Transverse colon (tissue), 4 donors: ENCODE measurements around the gene CNN1. TPM values are rescaled to one million over a fixed set of nuclear protein-coding genes. Genes with fewer than 3 reads are reported as not detected.
"Not testable (repeated sequence)": the region's sequence is repeated elsewhere in the genome, so short reads cannot be mapped to it uniquely, and the experiment has no call there.

Experiments
- DNase-seq: peaks from one replicate; pipeline ENCODE4 v3.0.0-alpha.2; 2019
- H3K27ac ChIP-seq, 4 donors: fragments of 200-600 bp; sonication (generic); 2 replicates each; pipeline ENCODE4 v1.5.1; 2016 to 2018; ENCODE audit warnings: inconsistent platforms in 4 of 4
- H3K27me3 ChIP-seq: fragments of 200-600 bp; sonication (generic); 2 replicates; pipeline ENCODE4 v1.5.1; 2017; ENCODE audit warnings: inconsistent platforms
- H3K36me3 ChIP-seq, 4 donors: fragments of 200-600 bp; sonication (generic); 2 replicates each; pipeline ENCODE4 v1.5.1; 2017 to 2019; ENCODE audit warnings: inconsistent platforms in 4 of 4
- H3K4me1 ChIP-seq, 4 donors: fragments of 200-600 bp; sonication (generic); 2 replicates each; pipeline ENCODE4 v1.5.1; 2017 to 2020; ENCODE audit warnings: inconsistent platforms in 4 of 4
- H3K4me3 ChIP-seq, 4 donors: fragments of 200-600 bp; sonication (generic); 1 replicate in 1 of 4; 2 replicates in 3 of 4; pipeline versions ENCODE4 v1.5.1 to v1.6.1; 2017 to 2019; ENCODE audit warnings: inconsistent platforms in 4 of 4
- H3K9me3 ChIP-seq, 2 donors: fragments of 200-600 bp; sonication (generic); 2 replicates each; pipeline ENCODE4 v1.5.1; 2017 to 2019; ENCODE audit warnings: inconsistent platforms in 2 of 2
- EP300 ChIP-seq: sonication (generic); formaldehyde crosslinking; IDR thresholded peaks from one replicate; pipeline ENCODE4 v1.6.1; 2017; ENCODE audit warnings: antibody characterized with exemption, low read depth
- POLR2A ChIP-seq: fragments of 450-650 bp; IDR thresholded peaks from one replicate; pipeline ENCODE4 v1.6.1; 2016; ENCODE audit warnings: antibody characterized with exemption, mild to moderate bottlenecking, moderate library complexity
- POLR2AphosphoS5 ChIP-seq, 3 donors: sonication (generic); formaldehyde crosslinking; IDR thresholded peaks; one replicate each; pipeline ENCODE4 v1.6.1; 2016; ENCODE audit warnings: antibody characterized with exemption in 3 of 3
- WGBS, 2 donors: methylation state at CpG; one replicate each; pipeline ENCODE4 v1.1.5; 2018; ENCODE audit warnings: low coverage in 1 of 2; 5-methylcytosine and 5-hydroxymethylcytosine counted together
- in situ Hi-C, 4 donors: fragments of 200-750 bp; cut with MboI; loops; one replicate each; pipeline versions ENCODE4 v1.15.0 to v1.15.1; 2017; ENCODE audit warnings: low sequenced_read_pairs in 3 of 4, low pct_ligation_motif_present in 1 of 4, low pct_unique_long_range_greater_than_20kb in 1 of 4
- intact Hi-C: fragments of 100-400 bp; cut with DNase I; formaldehyde crosslinking; loops from one replicate; pipeline ENCODE4 v1.15.1; 2023; ENCODE audit warnings: low total_unique reads
- total RNA-seq, 4 donors: library from RNA; depleted of rRNA; stranded (reverse); fragments of >200 nt; gene quantifications; one replicate each; pipeline ENCODE4 v1.1.0, GENCODE V29; 2016
- TF ChIP-seq, protein P1 (sequence below), 5 experiments: fragments of 200-600 bp in 3 of 5; fragments of 450-650 bp in 2 of 5; sonication (generic) in 3 of 5; IDR thresholded peaks; 1 replicate in 2 of 5; 2 replicates in 3 of 5; pipeline ENCODE4 v1.5.1; 2016 to 2017; ENCODE audit warnings: antibody characterized with exemption in 5 of 5, inconsistent platforms in 3 of 5, mild to moderate bottlenecking in 2 of 5, moderate library complexity in 1 of 5

CNN1 gene
- total RNA-seq, 4 donors from 2014 or later: 198 to 1,121 (median 486) TPM

GRCh38 chr19:11563532-11563931 is 24.9 kb downstream of the CNN1 start:
- 87 to 96% methylated on average over 4 to 8 of the region's 8 CpGs for WGBS, 2 donors

DNA sequence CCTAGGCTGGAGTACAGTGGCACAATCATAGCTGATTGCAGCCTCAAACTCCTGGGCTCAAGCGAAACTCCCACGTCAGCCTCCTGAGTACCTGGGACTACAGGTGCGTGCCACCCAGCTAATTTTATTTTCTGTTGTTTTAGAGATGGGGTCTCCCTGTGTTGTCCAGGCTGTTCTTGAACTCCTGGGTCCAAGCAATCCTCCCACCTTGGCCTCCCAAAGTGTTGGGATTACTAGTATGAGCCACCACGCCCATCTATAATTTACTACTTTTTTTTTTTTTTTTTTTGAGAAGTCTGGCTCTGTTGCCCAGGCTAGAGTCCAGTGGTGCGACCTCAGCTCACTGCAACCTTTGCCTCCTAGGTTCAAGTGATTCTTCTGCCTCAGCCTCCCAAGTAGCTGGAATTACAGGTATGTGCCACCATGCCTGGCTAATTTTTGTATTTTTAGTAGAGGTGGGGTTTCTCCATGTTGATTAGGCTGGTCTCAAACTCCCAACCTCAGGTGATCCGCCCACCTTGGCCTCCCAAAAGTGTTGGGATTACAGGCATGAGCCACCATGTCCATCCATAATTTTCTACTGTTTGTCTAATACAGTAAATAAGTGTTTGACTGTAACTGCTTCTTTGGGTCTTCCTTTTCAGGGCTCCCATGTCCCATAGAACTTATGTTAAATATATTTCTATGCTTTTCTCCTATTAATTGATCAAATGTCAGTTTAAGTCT is 25.6 kb downstream of the CNN1 start:
- in situ Hi-C loops, H3K27ac ChIP-seq, H3K27me3 ChIP-seq, H3K4me3 ChIP-seq, DNase-seq, H3K36me3 ChIP-seq, intact Hi-C loops, H3K9me3 ChIP-seq: not testable (repeated sequence)
- 82 to 94% methylated on average over 3 to 6 of the region's 6 CpGs for WGBS, 2 donors
- H3K4me1 ChIP-seq: peaks cover 0 to 15% (median 7%) of the 10 kb centered on the region in 4 donors

More at GRCh38 chr19:11563532-11563931, 24.9 kb downstream of the CNN1 start:
- Histone ChIP-seq H3K4me3 (no peak overlapping the region), H3K27me3 (no peaks in the 10 kb centered on the region), H3K4me1 (peaks cover 0 to 15% (median 8%) of the 10 kb centered on the region in 4 donors), H3K9me3 (no peaks in the 10 kb centered on the region), H3K27ac (no peak overlapping the region), H3K36me3 (no peaks in the 10 kb centered on the region)
- in situ Hi-C loops: no loop called here
- DNase-seq: no peak
- intact Hi-C loops: no loop called here
- TF ChIP-seq EP300 (no peak), POLR2AphosphoS5 (IDR thresholded peaks at IDR 0.05) (no peak), POLR2A (no peak)
- TF ChIP-seq, protein P1, sequence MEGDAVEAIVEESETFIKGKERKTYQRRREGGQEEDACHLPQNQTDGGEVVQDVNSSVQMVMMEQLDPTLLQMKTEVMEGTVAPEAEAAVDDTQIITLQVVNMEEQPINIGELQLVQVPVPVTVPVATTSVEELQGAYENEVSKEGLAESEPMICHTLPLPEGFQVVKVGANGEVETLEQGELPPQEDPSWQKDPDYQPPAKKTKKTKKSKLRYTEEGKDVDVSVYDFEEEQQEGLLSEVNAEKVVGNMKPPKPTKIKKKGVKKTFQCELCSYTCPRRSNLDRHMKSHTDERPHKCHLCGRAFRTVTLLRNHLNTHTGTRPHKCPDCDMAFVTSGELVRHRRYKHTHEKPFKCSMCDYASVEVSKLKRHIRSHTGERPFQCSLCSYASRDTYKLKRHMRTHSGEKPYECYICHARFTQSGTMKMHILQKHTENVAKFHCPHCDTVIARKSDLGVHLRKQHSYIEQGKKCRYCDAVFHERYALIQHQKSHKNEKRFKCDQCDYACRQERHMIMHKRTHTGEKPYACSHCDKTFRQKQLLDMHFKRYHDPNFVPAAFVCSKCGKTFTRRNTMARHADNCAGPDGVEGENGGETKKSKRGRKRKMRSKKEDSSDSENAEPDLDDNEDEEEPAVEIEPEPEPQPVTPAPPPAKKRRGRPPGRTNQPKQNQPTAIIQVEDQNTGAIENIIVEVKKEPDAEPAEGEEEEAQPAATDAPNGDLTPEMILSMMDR (IDR thresholded peaks at IDR 0.05): no peak

- in situ Hi-C loops, H3K27ac ChIP-seq, intact Hi-C loops, DNase-seq, H3K9me3 ChIP-seq, H3K4me1 ChIP-seq, H3K36me3 ChIP-seq, H3K4me3 ChIP-seq, H3K27me3 ChIP-seq: not testable (repeated sequence)
- WGBS, 2 donors: 90% methylated on average over 2 to 5 of the region's 5 CpGs
Measured at GRCh38 chr19:11565649-11565980, 27.0 kb downstream of the CNN1 start.

DNA sequence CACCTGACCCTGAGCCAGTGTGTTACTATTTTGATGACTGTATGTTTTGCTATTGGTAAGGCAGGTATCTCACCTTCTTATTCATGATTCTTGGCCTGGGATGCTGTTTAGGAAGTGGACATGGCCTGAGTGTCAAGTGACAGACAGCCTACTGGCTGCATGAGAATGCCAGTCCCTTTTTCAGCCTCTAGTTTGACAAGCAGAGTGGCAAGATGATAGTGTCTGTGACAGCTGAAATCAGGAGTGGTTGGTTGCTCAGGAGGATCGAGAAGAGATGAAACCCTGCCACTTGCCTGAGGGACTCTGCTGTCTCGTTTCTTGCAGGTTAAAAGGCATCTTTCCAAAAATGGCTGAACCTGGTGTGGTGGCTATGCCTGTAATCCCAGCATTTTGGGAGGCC is 27.5 kb downstream of the CNN1 start:
- TF ChIP-seq EP300 (no peak), POLR2A (no peak), POLR2AphosphoS5 (IDR thresholded peaks at IDR 0.05) (no peak)
- TF ChIP-seq, protein P1 (IDR thresholded peaks at IDR 0.05): no peak
- intact Hi-C loops: no loop called here
- Histone ChIP-seq H3K9me3 (no peaks in the 10 kb centered on the region), H3K27me3 (no peaks in the 10 kb centered on the region), H3K4me1 (no peaks in the 10 kb centered on the region), H3K36me3 (no peaks in the 10 kb centered on the region), H3K4me3 (no peak overlapping the region), H3K27ac (no peak overlapping the region)
- WGBS, 2 donors: 89% methylated on average over 2 of the region's 2 CpGs; no CpG with 5 or more reads in 1 of the 2 donors
- DNase-seq: no peak
- in situ Hi-C loops: no loop called here

DNA sequence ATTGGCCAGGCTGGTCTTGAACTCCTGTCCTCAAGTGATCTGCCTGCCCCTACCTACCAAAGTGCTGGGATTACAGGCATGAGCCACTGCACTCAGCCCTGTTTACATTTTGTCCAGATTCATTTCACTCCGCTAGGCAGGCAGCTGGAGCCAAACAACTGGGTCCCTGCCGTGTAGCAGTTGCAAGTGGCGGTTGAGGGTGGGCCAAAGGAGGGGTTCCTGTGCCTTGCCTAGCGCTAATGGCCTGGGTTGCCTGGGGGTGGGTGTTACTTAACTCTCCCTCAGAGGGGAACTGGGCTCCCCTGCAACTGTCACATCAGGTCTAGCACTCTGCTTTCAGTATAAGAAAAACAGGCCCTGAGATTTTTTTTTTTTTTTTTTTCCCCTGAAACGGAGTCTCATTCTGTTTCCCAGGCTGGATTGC is 31.4 kb downstream of the CNN1 start:
- H3K36me3 ChIP-seq: no peaks in the 10 kb centered on the region
- DNase-seq: no peak
- no peak for TF ChIP-seq POLR2A
- no peak for TF ChIP-seq EP300
- no peak for TF ChIP-seq POLR2AphosphoS5 (IDR thresholded peaks at IDR 0.05)
- TF ChIP-seq, protein P1 (IDR thresholded peaks at IDR 0.05): no peak
- H3K9me3 ChIP-seq: no peaks in the 10 kb centered on the region
- H3K4me3 ChIP-seq: no peak overlapping the region
- intact Hi-C loops (no loop called here), in situ Hi-C loops (no loop called here)
- no peaks in the 10 kb centered on the region for H3K4me1 ChIP-seq
- WGBS, 2 donors: 70% methylated on average over 5 of the region's 5 CpGs; no CpG with 5 or more reads in 1 of the 2 donors
- no peaks in the 10 kb centered on the region for H3K27me3 ChIP-seq
- H3K27ac ChIP-seq: no peak overlapping the region

DNA sequence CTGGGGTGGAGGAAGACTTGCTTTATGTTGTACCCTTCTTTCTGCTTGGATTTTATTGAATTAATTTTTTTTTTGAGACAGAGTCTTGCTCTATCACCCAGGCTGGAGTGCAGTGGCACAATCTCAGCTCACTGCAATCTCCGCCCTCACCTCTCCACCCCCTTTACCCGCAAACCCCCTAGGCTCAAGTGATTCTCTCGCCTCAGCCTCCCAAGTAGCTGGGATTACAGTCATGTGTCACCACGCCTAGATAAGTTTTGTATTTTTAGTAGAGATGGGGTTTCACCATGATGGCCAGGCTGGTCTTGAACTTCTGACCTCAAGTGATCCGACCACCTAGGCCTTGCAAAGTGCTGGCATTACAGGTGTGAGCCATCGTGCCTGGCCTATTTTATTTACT is 34.7 kb downstream of the CNN1 start:
- H3K27ac ChIP-seq, H3K4me3 ChIP-seq, intact Hi-C loops, H3K27me3 ChIP-seq, DNase-seq, H3K36me3 ChIP-seq, H3K9me3 ChIP-seq, H3K4me1 ChIP-seq, in situ Hi-C loops: not testable (repeated sequence)
- WGBS, 2 donors: 61 to 78% methylated on average over 3 to 6 of the region's 6 CpGs

GRCh38 chr19:11573763-11574162 is 35.1 kb downstream of the CNN1 start:
- H3K4me1 ChIP-seq, intact Hi-C loops, DNase-seq, H3K27me3 ChIP-seq, H3K27ac ChIP-seq, H3K9me3 ChIP-seq, H3K4me3 ChIP-seq, in situ Hi-C loops, H3K36me3 ChIP-seq: not testable (repeated sequence)
- 67 to 74% methylated on average over 3 to 4 of the region's 4 CpGs for WGBS, 2 donors
